SHP77 treated with DMSO at 0.1 percent for 48 hours (cell line): ENCODE measurements around the gene NADK.
"Not testable (repeated sequence)": the region's sequence is repeated elsewhere in the genome, so short reads cannot be mapped to it uniquely, and the experiment has no call there.

ENCODE experiments used
- DNase-seq: peaks from one replicate; lab custom pipeline; 2025; lab: John Stamatoyannopoulos, UW

The NADK gene

DNA sequence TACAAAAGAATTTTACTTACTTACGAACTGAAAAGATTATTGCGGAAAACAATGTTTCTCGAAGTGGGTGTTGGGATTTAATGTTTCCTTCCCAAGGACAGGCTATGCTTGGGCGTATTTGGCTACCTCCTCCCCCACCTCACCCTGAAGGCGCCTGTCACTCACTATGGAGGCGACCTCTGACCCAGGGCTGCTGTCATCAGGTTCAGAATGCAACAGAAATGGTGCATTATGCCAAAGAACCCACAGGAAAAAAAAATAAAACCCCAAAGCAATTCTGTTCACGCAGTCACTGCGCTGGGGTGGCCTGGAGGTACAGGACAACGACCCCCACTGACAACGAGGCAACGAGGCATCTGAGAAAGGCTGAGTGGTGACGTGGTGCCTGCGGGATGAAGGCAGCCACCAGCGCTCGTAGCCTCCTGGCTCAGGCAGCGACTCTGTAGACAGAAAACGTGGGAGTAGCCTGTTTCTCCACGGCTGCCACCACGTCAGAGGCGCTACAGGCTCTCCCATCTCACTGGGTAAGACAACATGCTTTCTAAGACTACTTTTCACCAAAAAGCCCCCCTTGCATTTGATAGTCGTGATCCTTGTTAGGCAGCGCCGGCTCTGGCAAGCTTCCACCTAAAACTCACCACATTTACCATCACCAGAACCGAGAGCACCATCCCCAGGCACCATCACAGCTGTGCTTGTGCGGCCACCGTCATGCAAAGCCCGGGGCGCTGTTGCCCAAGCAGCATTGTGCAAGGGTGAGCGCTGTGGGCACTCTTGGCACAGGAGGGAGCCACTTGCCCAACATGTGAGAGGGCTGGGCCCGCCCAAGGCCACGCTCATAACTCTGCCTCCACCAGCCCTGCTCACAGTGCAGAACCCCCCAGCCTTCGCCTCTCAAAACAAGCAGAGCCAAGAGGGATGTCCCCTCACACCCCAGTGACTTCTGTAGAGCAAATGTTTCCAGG is 14.3 kb downstream of the NADK start:
- no peak for DNase-seq

DNA sequence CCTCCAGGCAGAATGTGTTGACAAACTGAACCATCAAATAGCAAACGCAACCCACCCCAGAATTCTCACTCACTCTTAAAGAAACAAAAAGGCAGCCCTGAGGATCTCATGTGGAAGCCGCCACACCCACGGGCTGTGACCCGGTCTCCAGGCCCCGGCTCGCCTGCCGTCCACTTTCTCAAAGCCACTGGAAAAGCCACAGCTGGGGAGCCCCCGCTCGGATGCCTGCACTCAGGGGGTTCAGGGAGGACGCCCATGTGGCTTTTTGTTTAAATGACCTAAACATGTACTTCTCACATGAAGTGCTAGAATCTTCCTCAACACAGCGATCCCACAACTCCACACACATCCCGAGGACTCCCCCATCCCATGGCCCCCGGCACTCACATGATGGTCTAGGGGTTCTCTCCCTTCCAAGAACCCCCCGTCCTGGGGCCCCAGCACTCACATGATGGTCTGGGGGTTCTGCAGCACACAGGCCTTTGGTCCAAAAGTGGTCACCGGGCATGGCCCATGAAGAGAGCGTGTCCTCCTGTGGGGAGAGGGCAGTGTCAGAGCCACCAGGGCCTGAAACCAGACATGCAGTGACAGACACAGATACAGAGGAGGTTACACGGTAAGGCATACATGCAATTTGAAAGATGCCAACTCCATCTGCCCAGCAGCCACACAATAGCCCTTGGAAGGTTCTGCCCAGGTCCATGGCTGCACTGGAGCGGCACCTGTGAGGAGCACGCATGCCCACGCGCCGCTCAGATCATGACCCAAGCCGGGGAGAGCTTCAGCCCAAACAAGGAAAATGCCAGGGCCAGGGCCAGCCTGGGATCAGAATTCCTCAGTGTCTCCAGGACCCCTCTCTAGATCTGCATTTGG is 16.5 kb downstream of the NADK start:
- DNase-seq = no peak

DNA sequence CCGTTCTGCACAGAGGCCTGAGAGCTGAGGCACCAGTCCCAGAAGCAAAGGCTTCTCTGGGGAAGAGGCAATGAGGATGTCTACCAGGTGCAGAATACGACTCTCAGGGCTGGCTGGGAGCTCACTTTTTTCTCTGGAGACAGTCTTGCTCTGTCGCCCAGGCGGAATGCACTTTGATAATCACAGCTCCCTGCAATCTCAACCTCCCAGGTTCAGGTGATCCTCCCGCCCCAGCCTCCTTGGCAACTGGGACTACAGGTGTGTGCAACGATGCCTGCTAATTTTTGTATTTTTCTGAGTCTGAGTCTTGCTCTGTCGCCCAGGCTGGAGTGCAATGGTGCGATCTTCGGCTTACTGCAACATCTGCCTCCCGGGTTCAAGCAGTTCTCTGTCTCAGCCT is 17.6 kb downstream of the NADK start:
- DNase-seq = no peak

DNA sequence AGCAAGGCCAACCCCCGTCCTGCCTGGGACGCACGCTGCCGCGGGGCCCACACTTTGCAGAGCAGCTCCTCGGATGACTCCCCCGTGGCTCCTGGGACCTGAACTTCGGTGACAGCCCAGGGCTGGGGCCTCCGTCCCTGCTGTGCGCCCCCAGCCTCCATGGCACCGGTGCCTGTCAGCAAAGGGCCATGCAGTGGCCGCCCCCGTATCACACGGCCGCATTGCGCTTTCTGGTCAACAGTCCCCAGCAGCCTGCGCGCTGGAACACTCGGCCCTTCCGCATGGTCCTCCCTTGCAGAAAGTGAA is 18.0 kb downstream of the NADK start:
- no peak for DNase-seq

- DNase-seq = no peak
Measured at GRCh38 chr1:1759456-1760344, 18.6 kb downstream of the NADK start.

DNA sequence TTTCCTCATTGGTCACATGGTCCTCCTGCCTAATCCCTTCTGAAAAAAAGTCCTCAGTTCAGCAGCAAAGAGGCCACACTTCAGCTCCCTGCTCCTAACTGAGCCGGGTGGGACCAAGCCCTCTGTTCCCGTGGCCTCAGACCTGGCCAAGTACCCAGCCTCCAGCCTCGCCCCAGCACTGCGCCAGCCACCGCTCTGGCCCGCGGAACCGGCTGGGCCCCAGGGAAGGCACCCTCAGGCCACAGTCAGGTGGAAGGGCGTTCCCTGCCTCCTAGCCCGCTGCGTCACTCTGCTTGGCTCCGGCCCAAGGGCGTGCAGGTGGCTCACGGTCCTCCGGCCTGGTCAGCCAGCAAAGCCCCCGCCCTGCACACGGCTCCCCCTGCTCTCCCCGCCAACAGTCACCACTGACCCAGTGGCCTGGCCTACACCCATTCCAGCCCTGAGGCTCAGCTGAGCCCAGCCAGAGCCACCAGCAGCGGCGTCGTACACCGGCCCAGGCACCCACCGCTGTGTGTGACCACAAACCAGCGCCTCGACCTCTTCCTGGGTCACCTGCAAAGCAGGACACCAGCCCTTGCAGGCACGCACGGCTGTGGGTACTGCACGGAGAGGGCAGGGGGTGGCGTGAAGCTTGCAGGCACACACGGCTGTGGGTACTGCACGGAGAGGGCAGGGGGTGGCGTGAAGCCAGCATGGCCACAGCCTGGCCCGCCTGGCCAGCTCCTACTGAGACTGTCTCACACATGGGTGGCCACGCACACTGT is 19.4 kb downstream of the NADK start:
- peak; percentile 76 for DNase-seq

DNA sequence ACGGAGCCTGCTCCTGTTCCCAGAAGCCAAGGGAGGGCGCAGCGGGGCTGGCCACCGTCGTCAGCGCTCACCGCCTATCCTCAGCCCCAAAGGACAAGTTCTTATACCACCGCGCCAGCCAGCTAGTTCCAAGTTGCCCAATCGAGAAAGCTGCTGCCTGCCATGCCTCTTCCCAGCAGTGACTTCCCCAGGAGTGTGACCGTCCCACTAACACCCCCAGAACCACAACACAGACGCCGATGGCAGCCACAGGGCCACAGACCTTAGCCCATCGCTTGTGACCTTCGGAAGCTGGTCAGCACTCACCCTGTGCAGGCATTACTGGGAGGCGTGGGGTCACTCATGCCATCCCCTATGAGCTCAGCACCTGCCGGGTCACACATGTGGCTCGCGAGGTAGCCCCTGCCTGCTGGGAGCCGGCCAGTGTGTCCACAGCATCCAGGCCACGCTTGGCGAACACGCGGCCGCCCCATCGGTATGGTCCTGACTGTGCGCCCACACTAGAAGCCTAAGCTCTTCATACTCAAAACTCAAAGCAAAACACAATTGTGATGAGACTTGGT is 20.1 kb downstream of the NADK start:
- DNase-seq = no peak

- DNase-seq = no peak
Measured at GRCh38 chr1:1757422-1758058, 20.7 kb downstream of the NADK start.

GRCh38 chr1:1756661-1757421 is 21.4 kb downstream of the NADK start:
- no peak for DNase-seq

GRCh38 chr1:1755852-1756251 is 22.4 kb downstream of the NADK start:
- no peak for DNase-seq

- no peak for DNase-seq
Measured at GRCh38 chr1:1755426-1755825, 22.8 kb downstream of the NADK start.

DNA sequence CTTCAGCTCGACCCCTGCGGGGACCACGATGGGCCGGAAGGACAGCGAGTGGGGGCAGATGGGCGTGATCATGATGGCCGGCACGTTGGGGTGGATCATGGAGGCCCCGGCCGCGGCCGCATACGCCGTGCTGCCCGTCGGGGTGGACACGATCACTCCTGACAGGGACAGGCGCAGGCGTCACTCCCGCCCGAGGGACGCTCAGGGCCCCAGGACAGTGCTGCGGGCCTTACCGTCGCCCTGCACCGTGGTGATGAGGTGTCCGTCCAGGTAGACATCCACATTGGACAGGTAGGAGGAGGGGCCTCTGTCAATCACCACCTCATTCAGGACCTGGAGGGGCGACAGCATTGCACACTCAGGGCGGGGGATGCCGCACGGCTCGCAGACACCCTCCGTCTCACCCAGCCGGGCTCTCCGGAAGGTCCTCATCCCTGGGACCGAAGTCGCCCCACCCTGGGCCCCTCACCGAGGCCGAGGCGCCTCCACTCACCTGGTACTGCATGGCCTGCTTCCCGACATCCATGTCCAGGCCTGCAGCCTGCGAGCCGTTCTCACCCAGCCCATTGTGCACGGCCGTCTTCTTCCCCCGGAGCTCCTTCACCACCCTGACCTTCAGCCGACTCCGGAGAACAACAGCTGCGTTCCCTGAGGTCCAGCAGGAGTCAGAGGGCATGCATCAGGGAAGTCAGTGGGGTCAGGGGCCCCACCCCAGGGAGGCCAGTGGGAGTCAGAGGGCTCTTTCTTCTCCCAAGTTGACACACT is 24.0 kb downstream of the NADK start:
- no peak for DNase-seq

DNA sequence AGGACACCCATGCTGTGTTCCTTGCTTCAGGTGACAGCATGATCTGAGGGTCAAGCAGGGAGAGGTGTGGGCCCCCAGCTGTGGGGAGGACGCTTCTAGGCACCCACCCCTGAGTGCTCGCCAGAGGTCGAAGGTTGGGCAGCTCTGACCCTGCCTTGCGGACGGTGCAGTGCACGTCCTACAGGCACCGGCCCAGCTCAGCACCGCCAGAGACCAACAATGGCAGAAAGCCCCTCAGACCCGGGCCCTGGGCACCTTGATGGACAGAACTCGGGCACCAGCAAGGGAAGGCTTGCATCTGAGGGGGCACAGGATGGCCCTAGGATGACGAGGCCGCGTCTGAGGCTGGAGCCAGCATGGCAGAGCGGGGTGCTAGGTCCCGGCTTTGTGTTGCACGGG is 24.7 kb downstream of the NADK start:
- no peak for DNase-seq

GRCh38 chr1:1752636-1753606 is 25.3 kb downstream of the NADK start:
- no peak for DNase-seq

DNA sequence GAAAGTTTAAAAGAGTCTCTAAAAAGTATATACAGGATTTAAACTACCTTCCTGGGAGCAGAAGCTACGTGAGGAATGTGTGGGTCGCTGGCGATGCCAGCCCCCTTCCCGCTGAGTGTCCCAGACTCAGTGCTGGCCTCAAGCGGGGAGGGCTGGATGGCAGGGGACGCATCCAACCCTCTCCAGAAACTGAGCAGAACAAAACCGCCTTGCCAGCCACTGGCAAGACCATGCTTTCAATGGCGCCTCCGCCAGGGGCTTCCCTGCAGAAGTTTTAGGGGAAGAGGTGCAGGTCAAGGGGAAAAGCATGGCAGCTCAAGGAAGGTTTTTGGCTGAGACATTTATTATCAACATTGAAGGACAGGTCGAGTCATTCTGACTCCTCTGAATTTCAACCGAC is 26.1 kb downstream of the NADK start:
- no peak for DNase-seq

GRCh38 chr1:1749941-1750340 is 28.3 kb downstream of the NADK start:
- DNase-seq = not testable (repeated sequence)

DNA sequence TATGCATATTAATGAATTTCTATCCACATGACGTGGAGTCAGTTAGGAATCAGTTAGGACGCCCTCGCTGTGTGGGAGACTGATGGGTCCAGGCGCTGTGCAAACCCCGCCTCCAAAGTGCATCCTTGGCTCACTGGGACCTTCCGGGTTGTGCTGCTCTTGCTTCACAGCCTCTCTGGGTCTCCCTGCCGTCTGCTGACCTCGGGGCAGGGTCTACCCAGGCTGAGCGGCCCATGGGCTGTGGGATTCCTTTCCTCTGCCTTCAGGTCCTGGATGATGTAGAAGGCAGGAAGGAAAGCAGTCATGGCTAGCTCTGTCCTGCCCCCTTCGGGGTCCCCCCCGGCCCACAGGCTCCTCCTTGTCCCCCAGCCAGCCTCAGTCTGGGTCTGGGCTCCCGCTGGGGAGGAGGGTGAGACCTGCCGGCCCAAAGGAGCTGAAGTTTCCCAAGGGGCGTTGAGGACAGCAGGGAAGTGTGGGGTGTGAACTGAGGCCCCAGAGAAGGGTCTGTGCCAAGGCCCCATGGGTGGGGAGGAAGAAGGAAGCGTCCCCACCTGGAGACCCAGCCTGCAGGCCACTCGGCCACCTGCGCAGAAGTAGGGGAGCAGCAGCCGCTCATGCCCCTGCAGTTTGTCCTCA is 29.5 kb downstream of the NADK start:
- DNase-seq = no peak
